ENCODE data around the gene ZC3H4. TPM values are rescaled to one million over a fixed set of nuclear protein-coding genes. Genes with fewer than 3 reads are reported as not detected.

Gene ZC3H4
- total and polyA plus RNA-seq, 2 experiments from 2014 or later, result 26.7 to 36.9 TPM

DNA sequence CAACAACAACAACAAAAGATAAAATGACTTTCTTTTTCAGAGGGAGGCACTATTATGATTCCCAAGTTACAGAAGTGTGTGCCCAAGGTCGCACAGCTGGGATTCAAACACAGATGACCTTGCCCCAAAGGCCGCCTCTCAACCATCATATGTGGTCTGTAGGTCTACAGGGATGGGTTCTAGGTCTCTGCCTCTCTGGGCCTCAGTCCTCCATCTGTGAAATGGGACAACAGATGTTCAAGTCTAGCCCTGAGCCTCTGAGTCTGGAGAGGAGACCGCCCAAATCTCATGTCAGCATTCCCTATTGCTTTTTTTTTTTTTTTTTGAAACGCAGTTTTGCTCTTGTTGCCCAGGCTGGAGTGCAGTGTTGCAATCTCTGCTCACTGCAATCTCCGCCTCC is 89.1 kb downstream of the ZC3H4 start:
- no peaks in the 10 kb centered on the region for H3K9me2 ChIP-seq (ENCODE audit: insufficient read depth)
- Mint-ChIP-seq H3K9me3 (no peaks in the 10 kb centered on the region; the same call in 2 of the 3 replicates), H3K27me3 (ENCODE audit: insufficient read depth, low read depth, poor library complexity) (peaks cover 57% of the 10 kb centered on the region), H3K27ac (no peak overlapping the region), H3K4me1 (peaks cover 21% of the 10 kb centered on the region), H3K36me3 (ENCODE audit: low read depth) (no peaks in the 10 kb centered on the region; the same call in 2 of the 3 replicates), H3K4me3 (no peak overlapping the region)
- no peak overlapping the region for H2AFZ ChIP-seq
- peaks cover 59% of the 10 kb centered on the region for H3K27me3 ChIP-seq (ENCODE audit: insufficient read depth)
- H3K36me3 ChIP-seq (ENCODE audit: insufficient read depth), result no peaks in the 10 kb centered on the region
- DNase-seq (ENCODE audit: low spot score) (no peak), ATAC-seq (no peak)
- H4K20me1 ChIP-seq (replicated peaks; ENCODE audit: insufficient read depth), result no peaks in the 10 kb centered on the region; the same call in 1 of the 2 replicates
- H3K4me1 ChIP-seq (ENCODE audit: insufficient read depth), result peaks cover 21% of the 10 kb centered on the region; the same call in 1 of the 2 replicates
- no peak for TF ChIP-seq CREB1 (CRISPR knock-in tag; IDR thresholded peaks at IDR 0.05; ENCODE audit: low read depth)
- no peak for TF ChIP-seq CTCF (conservative IDR thresholded peaks at IDR 0.05; ENCODE audit: low read depth in 2 of 2)
- no peak for TF ChIP-seq ZNF114 (CRISPR knock-in tag; IDR thresholded peaks at IDR 0.05)
- no peak for TF ChIP-seq JUNB (IDR thresholded peaks at IDR 0.05; ENCODE audit: unreplicated experiment)
- no peak for TF ChIP-seq EZH2phosphoT487 (IDR thresholded peaks at IDR 0.05; ENCODE audit: unreplicated experiment)
- TF ChIP-seq, protein P1, sequence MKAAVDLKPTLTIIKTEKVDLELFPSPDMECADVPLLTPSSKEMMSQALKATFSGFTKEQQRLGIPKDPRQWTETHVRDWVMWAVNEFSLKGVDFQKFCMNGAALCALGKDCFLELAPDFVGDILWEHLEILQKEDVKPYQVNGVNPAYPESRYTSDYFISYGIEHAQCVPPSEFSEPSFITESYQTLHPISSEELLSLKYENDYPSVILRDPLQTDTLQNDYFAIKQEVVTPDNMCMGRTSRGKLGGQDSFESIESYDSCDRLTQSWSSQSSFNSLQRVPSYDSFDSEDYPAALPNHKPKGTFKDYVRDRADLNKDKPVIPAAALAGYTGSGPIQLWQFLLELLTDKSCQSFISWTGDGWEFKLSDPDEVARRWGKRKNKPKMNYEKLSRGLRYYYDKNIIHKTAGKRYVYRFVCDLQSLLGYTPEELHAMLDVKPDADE (IDR thresholded peaks at IDR 0.05), result no peak
- no peak for TF ChIP-seq NANOG (IDR thresholded peaks at IDR 0.05; ENCODE audit: borderline replicate concordance)
- TF ChIP-seq, protein P2, sequence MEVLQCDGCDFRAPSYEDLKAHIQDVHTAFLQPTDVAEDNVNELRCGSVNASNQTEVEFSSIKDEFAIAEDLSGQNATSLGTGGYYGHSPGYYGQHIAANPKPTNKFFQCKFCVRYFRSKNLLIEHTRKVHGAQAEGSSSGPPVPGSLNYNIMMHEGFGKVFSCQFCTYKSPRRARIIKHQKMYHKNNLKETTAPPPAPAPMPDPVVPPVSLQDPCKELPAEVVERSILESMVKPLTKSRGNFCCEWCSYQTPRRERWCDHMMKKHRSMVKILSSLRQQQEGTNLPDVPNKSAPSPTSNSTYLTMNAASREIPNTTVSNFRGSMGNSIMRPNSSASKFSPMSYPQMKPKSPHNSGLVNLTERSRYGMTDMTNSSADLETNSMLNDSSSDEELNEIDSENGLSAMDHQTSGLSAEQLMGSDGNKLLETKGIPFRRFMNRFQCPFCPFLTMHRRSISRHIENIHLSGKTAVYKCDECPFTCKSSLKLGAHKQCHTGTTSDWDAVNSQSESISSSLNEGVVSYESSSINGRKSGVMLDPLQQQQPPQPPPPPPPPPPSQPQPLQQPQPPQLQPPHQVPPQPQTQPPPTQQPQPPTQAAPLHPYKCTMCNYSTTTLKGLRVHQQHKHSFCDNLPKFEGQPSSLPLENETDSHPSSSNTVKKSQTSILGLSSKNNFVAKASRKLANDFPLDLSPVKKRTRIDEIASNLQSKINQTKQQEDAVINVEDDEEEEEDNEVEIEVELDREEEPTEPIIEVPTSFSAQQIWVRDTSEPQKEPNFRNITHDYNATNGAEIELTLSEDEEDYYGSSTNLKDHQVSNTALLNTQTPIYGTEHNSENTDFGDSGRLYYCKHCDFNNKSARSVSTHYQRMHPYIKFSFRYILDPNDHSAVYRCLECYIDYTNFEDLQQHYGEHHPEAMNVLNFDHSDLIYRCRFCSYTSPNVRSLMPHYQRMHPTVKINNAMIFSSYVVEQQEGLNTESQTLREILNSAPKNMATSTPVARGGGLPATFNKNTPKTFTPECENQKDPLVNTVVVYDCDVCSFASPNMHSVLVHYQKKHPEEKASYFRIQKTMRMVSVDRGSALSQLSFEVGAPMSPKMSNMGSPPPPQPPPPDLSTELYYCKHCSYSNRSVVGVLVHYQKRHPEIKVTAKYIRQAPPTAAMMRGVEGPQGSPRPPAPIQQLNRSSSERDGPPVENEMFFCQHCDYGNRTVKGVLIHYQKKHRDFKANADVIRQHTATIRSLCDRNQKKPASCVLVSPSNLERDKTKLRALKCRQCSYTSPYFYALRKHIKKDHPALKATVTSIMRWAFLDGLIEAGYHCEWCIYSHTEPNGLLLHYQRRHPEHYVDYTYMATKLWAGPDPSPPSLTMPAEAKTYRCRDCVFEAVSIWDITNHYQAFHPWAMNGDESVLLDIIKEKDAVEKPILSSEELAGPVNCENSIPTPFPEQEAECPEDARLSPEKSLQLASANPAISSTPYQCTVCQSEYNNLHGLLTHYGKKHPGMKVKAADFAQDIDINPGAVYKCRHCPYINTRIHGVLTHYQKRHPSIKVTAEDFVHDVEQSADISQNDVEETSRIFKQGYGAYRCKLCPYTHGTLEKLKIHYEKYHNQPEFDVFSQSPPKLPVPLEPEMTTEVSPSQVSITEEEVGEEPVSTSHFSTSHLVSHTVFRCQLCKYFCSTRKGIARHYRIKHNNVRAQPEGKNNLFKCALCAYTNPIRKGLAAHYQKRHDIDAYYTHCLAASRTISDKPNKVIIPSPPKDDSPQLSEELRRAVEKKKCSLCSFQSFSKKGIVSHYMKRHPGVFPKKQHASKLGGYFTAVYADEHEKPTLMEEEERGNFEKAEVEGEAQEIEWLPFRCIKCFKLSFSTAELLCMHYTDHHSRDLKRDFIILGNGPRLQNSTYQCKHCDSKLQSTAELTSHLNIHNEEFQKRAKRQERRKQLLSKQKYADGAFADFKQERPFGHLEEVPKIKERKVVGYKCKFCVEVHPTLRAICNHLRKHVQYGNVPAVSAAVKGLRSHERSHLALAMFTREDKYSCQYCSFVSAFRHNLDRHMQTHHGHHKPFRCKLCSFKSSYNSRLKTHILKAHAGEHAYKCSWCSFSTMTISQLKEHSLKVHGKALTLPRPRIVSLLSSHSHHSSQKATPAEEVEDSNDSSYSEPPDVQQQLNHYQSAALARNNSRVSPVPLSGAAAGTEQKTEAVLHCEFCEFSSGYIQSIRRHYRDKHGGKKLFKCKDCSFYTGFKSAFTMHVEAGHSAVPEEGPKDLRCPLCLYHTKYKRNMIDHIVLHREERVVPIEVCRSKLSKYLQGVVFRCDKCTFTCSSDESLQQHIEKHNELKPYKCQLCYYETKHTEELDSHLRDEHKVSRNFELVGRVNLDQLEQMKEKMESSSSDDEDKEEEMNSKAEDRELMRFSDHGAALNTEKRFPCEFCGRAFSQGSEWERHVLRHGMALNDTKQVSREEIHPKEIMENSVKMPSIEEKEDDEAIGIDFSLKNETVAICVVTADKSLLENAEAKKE (CRISPR knock-in tag; IDR thresholded peaks at IDR 0.05), result no peak
- H3K4me2 ChIP-seq, result no peak overlapping the region
- no peaks in the 10 kb centered on the region for H3K79me2 ChIP-seq (replicated peaks; ENCODE audit: insufficient read depth)
- peaks cover 11% of the 10 kb centered on the region; the same call in 1 of the 2 replicates for H3F3A ChIP-seq (replicated peaks; ENCODE audit: low read depth)
- H3K27ac ChIP-seq (ENCODE audit: low read depth), result no peak overlapping the region
- no peak overlapping the region for H3K4me3 ChIP-seq
